ENCODE data around the gene MOB3A.

MOB3A gene

DNA sequence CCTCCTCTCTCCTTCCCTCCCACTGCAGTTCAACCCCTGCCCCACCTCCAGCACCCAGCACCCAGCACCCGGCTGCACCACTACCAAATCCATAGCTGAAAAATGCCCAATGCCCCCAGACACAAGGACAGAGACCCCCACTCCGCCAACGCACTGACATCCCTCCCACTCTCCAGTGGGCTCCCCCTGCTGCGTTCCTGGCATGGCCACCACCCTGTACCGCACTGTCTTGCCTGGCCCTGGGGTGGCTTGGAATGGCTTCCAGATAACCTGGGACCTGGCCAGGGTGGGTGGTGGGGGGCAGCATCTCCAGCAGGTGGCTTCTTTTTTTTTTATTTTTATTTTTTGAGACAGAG, 39.3 kb downstream of the MOB3A start:
- TF ChIP-seq, protein P1, sequence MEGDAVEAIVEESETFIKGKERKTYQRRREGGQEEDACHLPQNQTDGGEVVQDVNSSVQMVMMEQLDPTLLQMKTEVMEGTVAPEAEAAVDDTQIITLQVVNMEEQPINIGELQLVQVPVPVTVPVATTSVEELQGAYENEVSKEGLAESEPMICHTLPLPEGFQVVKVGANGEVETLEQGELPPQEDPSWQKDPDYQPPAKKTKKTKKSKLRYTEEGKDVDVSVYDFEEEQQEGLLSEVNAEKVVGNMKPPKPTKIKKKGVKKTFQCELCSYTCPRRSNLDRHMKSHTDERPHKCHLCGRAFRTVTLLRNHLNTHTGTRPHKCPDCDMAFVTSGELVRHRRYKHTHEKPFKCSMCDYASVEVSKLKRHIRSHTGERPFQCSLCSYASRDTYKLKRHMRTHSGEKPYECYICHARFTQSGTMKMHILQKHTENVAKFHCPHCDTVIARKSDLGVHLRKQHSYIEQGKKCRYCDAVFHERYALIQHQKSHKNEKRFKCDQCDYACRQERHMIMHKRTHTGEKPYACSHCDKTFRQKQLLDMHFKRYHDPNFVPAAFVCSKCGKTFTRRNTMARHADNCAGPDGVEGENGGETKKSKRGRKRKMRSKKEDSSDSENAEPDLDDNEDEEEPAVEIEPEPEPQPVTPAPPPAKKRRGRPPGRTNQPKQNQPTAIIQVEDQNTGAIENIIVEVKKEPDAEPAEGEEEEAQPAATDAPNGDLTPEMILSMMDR (conservative IDR thresholded peaks at IDR 0.05; ENCODE audit: low read depth, low read length), result no peak
- H3K4me3 ChIP-seq (ENCODE audit: low read depth, low read length), result no peak overlapping the region
- no peak for DNase-seq (ENCODE audit: low read depth)

- TF ChIP-seq, protein P1 (conservative IDR thresholded peaks at IDR 0.05; ENCODE audit: low read depth, low read length), result no peak
- DNase-seq (ENCODE audit: low read depth), result peak; percentile 74
- peak overlapping the region; percentile 28 for H3K4me3 ChIP-seq (ENCODE audit: low read depth, low read length)
Measured at GRCh38 chr19:2055931-2056836, 39.9 kb downstream of the MOB3A start.

- H3K4me3 ChIP-seq (ENCODE audit: low read depth, low read length), result no peak overlapping the region
- DNase-seq (ENCODE audit: low read depth), result no peak
- TF ChIP-seq, protein P1 (conservative IDR thresholded peaks at IDR 0.05; ENCODE audit: low read depth, low read length), result no peak
Measured at GRCh38 chr19:2054763-2055162, 41.4 kb downstream of the MOB3A start.

DNA sequence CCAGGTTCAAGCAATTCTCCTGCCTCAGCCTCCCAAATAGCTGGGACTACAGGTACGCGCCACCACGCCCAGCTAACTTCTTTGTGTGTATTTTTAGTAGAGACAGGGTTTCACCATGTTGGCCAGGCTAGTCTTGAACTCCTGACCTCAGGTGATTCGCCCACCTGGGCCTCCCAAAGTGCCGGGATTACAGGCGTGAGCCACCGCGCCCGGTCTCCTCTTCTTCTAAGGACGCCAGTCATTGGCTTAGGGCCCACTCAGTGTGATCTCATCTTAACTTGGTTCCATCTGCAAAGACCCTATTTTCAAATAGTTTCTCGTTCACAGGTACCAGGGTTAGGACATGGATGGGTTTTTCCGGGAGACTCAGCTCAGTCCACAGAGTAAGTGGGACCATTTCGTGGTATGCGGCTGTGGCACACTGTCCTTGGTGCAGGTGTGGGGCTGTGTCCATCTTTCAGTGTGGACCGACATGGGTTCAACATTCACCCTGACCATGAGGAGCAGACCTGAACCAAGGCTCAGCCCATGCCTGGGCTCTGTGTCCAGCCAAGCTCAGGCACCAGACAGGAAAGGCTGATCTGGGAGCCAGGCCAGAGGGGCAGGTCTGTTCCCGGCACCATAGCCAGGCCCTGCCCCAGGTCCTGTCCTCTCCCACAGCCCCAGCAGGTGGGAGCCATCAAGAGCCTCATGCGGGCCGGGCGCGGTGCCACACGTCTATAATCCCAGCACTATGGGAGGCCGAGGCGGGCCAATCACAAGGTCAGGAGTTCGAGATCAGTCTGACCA, 42.3 kb downstream of the MOB3A start:
- DNase-seq (ENCODE audit: low read depth), result peak; percentile 86
- H3K4me3 ChIP-seq (ENCODE audit: low read depth, low read length), result no peak overlapping the region
- TF ChIP-seq, protein P1 (conservative IDR thresholded peaks at IDR 0.05; ENCODE audit: low read depth, low read length), result no peak

GRCh38 chr19:2051773-2052704, 44.1 kb downstream of the MOB3A start:
- no peak overlapping the region for H3K4me3 ChIP-seq (ENCODE audit: low read depth, low read length)
- TF ChIP-seq, protein P1 (conservative IDR thresholded peaks at IDR 0.05; ENCODE audit: low read depth, low read length), result no peak
- no peak for DNase-seq (ENCODE audit: low read depth)

GRCh38 chr19:2050991-2051772, 44.9 kb downstream of the MOB3A start, which contains the start of gene MKNK2:
TSS of gene MKNK2 (minus strand) at chr19:2051244. CDS start at chr19:2050851, 393 bp downstream.
- peak within 1 kb of the TSS; percentile 91 for H3K4me3 ChIP-seq (ENCODE audit: low read depth, low read length)
- TF ChIP-seq, protein P1 (conservative IDR thresholded peaks at IDR 0.05; ENCODE audit: low read depth, low read length), result peak; percentile 45
- DNase-seq (ENCODE audit: low read depth), result peak; percentile 89
